DLD1 (cell line): ENCODE data around the gene LARP1.
"Not testable (repeated sequence)": the region's sequence is repeated elsewhere in the genome, so short reads cannot be mapped to it uniquely, and the experiment has no call there.

Experiments
- in situ Hi-C: cut with HindIII; loops from 2 replicates; pipeline ENCODE4 v1.10.0; 2017; ENCODE audit warnings: low sequenced_read_pairs

LARP1 gene

DNA sequence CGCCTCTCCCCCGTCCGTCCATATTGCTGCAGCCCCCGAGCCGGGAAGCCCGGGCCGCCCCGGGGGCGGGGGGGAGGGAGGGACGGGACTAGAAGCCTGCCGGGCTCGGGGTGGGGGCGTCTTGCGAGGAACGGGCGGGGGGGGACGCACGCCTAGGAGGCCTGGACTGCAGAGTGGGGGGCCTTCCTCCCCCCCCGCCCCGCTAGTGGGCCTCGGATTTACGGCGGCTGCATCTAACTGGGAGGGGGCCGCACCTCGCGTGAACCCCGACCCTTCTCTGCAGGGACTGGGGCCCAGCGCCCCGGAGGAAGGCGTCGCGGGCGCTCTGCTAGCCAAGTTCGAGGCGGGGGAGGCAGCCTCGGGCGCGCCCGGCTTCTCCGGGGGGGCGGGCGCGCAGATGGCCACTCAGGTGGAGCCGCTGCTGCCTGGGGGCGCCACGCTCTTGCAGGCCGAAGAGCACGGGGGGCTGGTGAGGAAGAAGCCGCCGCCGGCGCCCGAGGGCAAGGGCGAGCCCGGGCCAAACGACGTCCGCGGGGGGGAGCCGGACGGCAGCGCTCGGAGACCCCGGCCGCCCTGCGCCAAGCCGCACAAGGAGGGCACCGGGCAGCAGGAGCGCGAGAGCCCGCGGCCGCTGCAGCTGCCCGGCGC, at the start of gene LARP1:
Gene LARP1, plus strand, starts transcription at position 17 of the 648 bp plus-strand sequence. Its CDS starts 381 bp downstream, at position 398.
- in situ Hi-C loops = no loop called here

DNA sequence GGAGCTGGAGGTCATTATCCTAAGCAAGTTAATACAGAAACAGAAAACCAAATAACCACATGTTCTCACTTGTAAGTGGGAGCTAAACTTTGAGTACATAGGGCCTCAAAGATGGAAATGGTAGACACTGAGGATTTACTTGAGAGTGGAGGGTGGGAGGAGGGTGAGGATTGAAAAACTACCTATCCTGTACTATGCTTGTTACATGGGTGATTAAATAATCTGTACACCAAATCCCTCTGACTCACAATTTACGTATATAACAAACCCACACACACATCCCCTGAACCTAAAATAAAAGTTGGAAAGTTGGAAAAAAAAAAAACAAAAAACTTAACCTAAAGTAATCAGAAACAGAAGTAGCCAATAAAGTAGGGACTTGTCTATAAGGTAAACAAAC, 48.8 kb upstream of the LARP1 start:
- in situ Hi-C loops = no loop called here

GRCh38 chr5:154707641-154708040, 47.5 kb upstream of the LARP1 start:
- in situ Hi-C loops = no loop called here

DNA sequence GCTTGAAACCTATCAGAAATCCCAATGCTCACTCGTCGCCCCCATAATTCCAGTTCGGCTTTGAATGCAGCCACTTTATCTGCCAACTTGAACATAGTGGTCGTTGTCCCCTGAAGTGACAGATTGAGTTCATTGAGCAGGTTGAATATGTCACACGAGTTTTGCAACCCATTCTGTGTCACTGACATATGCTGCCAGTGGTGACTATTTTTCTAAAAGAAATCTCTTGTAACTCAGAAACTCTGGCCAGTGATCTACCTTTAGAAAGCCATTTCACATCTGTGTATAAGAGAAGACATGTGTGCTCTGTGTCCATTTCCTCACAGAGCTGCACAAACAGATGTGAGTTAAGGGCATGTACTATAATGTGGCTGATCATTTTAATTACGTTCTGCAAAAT, 47.0 kb upstream of the LARP1 start:
- in situ Hi-C loops = no loop called here

DNA sequence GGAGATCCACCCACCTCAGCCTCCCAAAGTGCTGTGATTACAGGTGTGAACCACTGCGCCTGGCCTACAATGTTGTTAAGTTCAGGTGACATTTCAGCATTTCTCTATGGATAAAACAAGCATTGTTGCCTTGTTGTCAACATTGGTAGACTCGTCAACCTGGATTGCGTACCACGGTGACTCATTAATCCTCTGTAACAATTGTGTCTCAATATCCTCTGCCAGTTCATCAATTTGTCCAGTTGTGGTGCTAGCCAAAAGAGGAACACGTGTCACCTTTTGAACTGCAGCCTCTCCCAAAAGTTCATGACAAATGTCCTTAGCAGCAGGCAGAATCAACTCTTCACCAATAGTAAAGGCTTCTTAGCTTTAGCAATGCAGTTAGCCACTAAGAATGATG, 46.3 kb upstream of the LARP1 start:
- in situ Hi-C loops = no loop called here

DNA sequence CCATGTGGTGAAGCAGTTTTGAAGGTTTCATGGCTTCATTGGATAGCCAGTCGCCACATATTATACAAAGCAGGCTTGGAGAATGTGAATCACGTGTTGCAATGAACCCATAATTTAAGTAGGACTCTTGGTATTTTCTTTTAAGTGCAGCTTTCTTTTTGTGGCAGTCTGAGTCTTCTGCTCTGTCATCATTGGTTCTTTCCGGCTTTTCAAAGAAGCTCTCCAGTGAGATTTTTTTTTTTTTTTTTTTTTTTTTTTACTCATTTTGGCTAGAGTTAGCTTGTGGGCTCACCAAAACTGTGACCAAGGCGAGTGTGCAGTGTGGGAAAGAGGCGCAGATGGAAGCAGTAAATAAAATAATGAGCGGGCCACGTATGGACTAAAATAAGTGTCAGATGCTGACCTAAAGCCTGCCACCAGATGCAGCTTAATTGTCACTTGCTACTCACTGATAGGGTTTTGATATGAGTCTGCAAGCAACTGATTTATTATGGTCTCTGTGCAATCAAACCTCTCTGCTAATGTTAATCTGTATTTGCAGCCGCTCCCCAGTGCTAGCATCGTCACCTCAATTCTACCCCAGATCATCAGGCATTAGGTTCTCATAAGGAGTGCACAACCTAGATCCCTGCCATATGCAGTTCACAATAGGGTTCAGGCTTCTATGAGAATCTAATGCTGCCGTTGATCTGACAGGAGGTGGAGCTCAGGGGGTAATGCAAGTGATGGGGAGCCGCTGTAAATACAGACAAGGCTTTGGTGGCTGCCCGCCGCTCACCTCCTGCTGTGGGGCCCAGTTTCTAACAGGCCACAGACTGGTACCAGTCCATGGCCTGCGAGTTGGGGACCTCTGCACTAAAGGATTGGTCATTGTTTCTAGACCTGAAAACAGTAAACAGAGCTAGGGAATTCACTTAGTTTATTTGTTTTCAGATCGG, 45.5 kb upstream of the LARP1 start:
- in situ Hi-C loops = no loop called here

- in situ Hi-C loops = no loop called here
Measured at GRCh38 chr5:154712518-154713437, 42.4 kb upstream of the LARP1 start.

- in situ Hi-C loops = no loop called here
Measured at GRCh38 chr5:154713615-154714125, 41.5 kb upstream of the LARP1 start.

DNA sequence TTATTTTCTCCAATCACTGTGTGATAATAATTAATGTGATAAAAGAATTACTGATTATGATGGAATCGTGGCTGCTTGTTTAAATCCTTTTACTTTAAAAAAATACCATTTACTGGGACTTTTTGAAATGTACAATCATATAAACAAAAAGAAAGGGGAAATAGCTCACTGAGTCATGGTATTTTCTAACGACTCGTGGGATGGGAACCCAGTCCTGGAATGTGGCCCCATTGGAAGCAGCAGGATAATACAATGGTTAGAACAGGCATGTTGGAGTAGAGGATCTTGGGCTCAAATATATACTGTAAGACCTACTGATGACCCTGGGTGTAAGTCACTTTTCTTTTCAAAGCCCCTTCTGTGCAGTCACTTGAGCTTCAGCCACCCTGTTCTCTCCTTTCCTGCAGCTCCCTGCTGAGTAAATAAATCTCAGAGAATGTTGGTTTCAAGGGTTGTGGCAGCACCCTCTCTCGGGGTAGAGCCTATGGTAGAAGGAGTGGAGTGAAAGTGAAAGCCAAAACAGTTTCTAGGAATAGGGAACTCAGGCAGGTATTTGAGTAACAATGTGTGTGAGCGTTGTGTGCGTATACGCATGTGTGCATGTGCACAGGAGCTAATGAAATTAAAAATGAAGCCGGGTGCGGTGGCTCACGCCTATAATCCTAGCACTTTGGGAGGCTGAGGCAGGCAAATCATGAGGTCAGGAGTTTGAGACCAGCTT, 40.8 kb upstream of the LARP1 start:
- in situ Hi-C loops = no loop called here

GRCh38 chr5:154721481-154722058, 33.6 kb upstream of the LARP1 start:
- in situ Hi-C loops = no loop called here

GRCh38 chr5:154722097-154722496, 33.1 kb upstream of the LARP1 start:
- in situ Hi-C loops = no loop called here

GRCh38 chr5:154722936-154723335, 32.2 kb upstream of the LARP1 start:
- in situ Hi-C loops = no loop called here

DNA sequence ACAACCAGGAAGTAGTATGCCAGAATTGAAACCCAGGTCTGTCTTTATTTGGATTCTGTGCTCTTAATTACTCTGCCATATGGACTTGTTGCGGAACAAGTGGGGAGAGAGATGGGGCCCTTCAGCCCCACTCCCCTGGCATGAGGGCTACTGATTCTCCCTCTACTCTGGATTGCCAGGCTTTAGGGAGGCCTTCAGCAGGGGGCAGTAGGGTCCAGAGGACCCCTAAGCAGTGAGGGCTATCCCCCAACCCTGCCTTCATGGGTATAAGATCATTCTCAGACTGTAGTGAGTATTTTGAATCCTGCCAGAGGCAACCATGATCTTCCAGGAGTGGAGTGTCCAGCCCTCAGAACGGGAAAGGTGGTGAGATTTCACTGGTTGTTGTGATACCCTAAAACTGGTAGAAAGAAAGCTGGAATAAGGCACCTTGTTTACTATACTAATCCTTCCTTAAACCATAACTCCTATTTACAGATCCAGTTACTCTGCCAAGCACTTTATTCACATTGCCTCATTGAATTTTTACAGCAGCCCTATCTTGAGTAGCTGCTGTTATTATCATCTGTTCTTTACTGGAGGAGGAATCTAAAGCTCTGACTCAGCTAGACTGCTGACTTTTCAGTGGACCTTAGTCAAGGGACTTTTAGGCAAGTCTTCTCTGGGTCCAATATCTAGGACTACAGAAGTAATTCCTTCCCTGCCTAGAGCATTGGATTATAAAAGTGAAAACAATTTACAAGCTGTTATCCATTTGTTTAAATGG, 31.3 kb upstream of the LARP1 start:
- in situ Hi-C loops = no loop called here

- in situ Hi-C loops = no loop called here
Measured at GRCh38 chr5:154727361-154727760, 27.8 kb upstream of the LARP1 start.

DNA sequence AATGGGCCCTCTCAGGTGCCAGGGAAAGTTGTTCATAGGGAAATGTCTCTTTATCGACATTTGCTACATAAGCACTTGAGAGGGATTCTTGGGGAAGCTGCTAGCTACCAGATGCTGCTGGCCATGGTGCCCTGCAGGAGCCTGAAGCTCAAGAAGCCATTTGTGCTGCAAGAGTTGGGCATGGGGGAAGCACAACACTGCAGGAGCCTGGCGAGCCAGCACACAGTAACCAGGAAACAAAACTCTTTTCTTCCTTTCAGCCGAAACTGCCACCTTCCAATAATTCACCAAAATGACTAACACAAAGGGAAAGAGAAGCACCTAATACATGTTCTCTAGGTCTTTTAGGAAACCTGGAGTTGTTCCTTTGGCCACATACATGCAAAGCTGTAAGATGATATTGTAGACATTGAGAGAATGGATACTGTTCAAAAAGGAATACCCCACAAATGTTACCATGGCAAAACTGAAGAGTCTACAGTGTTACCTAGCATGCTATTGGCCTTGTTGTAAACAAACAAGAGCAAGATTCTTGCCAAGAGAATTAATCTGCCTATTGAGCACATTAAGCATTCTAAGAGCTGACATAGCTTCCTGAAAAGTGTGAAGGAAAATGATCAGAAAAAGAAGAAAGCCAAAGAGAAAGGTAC, 26.1 kb upstream of the LARP1 start:
- in situ Hi-C loops = no loop called here

GRCh38 chr5:154729613-154730012, 25.6 kb upstream of the LARP1 start:
- in situ Hi-C loops = no loop called here

GRCh38 chr5:154730761-154731160, 24.4 kb upstream of the LARP1 start:
- in situ Hi-C loops = not testable (repeated sequence)

- in situ Hi-C loops = no loop called here
Measured at GRCh38 chr5:154732212-154732611, 23.0 kb upstream of the LARP1 start.
